NCI-H1417 treated with DMSO at 0.1 percent for 48 hours (cell line): ENCODE data around the gene TXNDC5.

Experiments used
- DNase-seq: peaks from one replicate; lab custom pipeline; 2025; lab: John Stamatoyannopoulos, UW

TXNDC5 gene

DNA sequence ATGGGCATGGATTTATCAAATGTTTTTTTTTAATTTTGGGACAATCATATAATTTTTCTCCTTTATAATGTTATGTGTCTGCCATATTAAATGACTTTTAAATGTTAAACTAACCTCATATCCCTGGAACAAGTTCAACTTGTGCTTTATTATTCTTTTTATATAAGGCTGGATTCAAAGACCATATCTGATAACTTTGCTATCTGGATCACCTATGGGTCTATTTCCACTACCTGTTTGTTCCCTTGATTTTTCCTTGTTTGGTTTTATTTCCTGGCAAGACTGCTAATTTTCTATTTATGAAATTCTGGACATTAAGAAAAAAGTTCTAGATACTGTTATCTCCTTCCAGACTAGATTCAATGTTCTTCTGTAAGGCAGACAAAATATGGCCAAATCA, 58.8 kb downstream of the TXNDC5 start:
- DNase-seq, result no peak

DNA sequence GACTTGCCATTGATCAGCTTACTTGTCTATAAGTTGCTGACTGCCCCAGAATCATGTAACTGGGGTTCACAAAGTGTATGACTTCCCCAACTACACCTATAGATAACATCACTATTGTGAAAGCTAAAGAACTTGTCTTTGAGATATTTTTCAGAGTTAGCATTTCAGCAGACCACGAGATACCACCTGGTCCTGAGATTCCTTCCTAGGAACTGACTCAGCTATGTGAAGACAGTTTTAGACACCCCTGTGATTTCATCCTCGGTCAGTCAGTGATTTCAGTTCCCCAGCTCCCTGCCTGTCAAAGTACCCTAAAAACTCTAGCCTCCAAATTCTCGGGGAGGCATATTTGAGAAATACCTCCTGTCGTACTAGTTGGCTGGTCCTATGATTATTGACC, 62.4 kb downstream of the TXNDC5 start:
- no peak for DNase-seq

- no peak for DNase-seq
These were observed 63.4 kb downstream of the TXNDC5 start for GRCh38 chr6:7846966-7847818.

GRCh38 chr6:7841781-7842468, 68.7 kb downstream of the TXNDC5 start:
- no peak for DNase-seq

- no peak for DNase-seq
These were observed 74.1 kb downstream of the TXNDC5 start for GRCh38 chr6:7836371-7837026.

GRCh38 chr6:7833751-7834070, 76.9 kb downstream of the TXNDC5 start:
- DNase-seq, result no peak

- no peak for DNase-seq
These were observed 77.5 kb downstream of the TXNDC5 start for GRCh38 chr6:7832904-7833750.
